Prostate gland (tissue), 2 donors: ENCODE results near the gene GRIA4.

Source experiments
- POLR2A ChIP-seq: fragments of 450-650 bp; IDR thresholded peaks from one replicate; pipeline ENCODE4 v1.6.1; 2016; ENCODE audit warnings: antibody characterized with exemption, mild to moderate bottlenecking
- POLR2AphosphoS5 ChIP-seq: sonication (generic); formaldehyde crosslinking; IDR thresholded peaks from one replicate; pipeline ENCODE4 v1.6.1; 2017; ENCODE audit warnings: antibody characterized with exemption
- TF ChIP-seq, protein P1 (sequence below), 4 experiments: fragments of 200-600 bp in 2 of 4; fragments of 450-650 bp in 2 of 4; sonication (generic) in 2 of 4; IDR thresholded peaks; 1 replicate in 3 of 4; 2 replicates in 1 of 4; pipeline ENCODE4 v1.5.1; 2016 to 2019; ENCODE audit warnings: antibody characterized with exemption in 4 of 4, mild to moderate bottlenecking in 2 of 4, moderate library complexity in 2 of 4

DNA sequence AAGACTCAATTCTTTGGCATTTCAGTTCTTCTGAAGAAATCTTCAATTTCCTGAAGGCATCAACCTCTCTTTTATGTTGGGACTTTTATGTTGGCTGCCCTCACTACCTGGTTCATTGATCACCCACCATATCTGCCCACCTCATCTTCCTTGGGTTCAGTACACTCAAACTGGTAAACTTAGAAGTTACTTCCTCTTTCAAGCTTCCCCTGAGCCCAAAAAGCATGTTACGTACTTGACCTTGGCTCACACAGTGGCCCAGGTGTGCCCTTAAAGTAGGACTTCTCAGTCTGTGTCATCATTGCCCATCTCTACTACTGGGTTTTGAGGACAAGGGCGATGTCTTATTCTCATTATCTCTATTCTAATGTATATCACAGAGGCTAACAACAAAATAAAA lies 86.1 kb downstream of the GRIA4 start:
- TF ChIP-seq POLR2A (no peak), POLR2AphosphoS5 (no peak)
- TF ChIP-seq, protein P1, sequence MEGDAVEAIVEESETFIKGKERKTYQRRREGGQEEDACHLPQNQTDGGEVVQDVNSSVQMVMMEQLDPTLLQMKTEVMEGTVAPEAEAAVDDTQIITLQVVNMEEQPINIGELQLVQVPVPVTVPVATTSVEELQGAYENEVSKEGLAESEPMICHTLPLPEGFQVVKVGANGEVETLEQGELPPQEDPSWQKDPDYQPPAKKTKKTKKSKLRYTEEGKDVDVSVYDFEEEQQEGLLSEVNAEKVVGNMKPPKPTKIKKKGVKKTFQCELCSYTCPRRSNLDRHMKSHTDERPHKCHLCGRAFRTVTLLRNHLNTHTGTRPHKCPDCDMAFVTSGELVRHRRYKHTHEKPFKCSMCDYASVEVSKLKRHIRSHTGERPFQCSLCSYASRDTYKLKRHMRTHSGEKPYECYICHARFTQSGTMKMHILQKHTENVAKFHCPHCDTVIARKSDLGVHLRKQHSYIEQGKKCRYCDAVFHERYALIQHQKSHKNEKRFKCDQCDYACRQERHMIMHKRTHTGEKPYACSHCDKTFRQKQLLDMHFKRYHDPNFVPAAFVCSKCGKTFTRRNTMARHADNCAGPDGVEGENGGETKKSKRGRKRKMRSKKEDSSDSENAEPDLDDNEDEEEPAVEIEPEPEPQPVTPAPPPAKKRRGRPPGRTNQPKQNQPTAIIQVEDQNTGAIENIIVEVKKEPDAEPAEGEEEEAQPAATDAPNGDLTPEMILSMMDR (IDR thresholded peaks at IDR 0.05), result no peak
